Fibroblast of mammary gland (primary cell): ENCODE data around the gene SSPN.

ENCODE experiments used
- DNase-seq: peaks from one replicate; pipeline ENCODE4 v3.0.0-alpha.2; 2010; ENCODE audit warnings: low read depth
- H3K4me3 ChIP-seq: 2 replicates; pipeline ENCODE4 v1.5.1; 2011; ENCODE audit warnings: low read depth, mild to moderate bottlenecking, low read length, moderate library complexity; ENCODE audit not compliant: control insufficient read depth
- CTCF ChIP-seq: conservative IDR thresholded peaks from 2 replicates; pipeline ENCODE4 v1.5.1; 2011; ENCODE audit warnings: low read depth, low read length, inconsistent platforms; ENCODE audit not compliant: control insufficient read depth, insufficient read depth

SSPN gene

GRCh38 chr12:26285401-26285800, 90.0 kb downstream of the SSPN start:
- no peak for TF ChIP-seq CTCF
- no peak for DNase-seq
- H3K4me3 ChIP-seq, result no peak overlapping the region

GRCh38 chr12:26286186-26286585, 90.8 kb downstream of the SSPN start:
- no peak overlapping the region for H3K4me3 ChIP-seq
- peak; percentile 32 for DNase-seq
- TF ChIP-seq CTCF, result no peak

- no peak for TF ChIP-seq CTCF
- no peak overlapping the region for H3K4me3 ChIP-seq
- peak; percentile 85 for DNase-seq
Observed at GRCh38 chr12:26287671-26288381, 92.5 kb downstream of the SSPN start.

GRCh38 chr12:26290565-26290964, 95.2 kb downstream of the SSPN start:
- no peak overlapping the region for H3K4me3 ChIP-seq
- DNase-seq, result no peak
- TF ChIP-seq CTCF, result no peak

- no peak overlapping the region for H3K4me3 ChIP-seq
- no peak for TF ChIP-seq CTCF
- DNase-seq, result no peak
Observed at GRCh38 chr12:26292596-26292995, 97.2 kb downstream of the SSPN start.

- TF ChIP-seq CTCF, result no peak
- no peak for DNase-seq
- H3K4me3 ChIP-seq, result no peak overlapping the region
Observed at GRCh38 chr12:26293612-26294011, 98.2 kb downstream of the SSPN start.

GRCh38 chr12:26295001-26295400, 99.6 kb downstream of the SSPN start:
- no peak overlapping the region for H3K4me3 ChIP-seq
- TF ChIP-seq CTCF, result no peak
- no peak for DNase-seq
